PFSK-1 (cell line): ENCODE measurements around the gene GNG8.

Experiments used
- POLR2AphosphoS5 ChIP-seq: IDR thresholded peaks from 2 replicates; pipeline ENCODE4 v1.6.1; 2012; ENCODE audit warnings: low read depth, mild to moderate bottlenecking, control low read depth, low read length, moderate library complexity
- SIN3A ChIP-seq: IDR thresholded peaks from 2 replicates; pipeline ENCODE4 v1.6.1; 2012; ENCODE audit warnings: mild to moderate bottlenecking, low read length, moderate library complexity, borderline replicate concordance; ENCODE audit not compliant: insufficient read depth
- TAF1 ChIP-seq: IDR thresholded peaks from 2 replicates; pipeline ENCODE4 v1.6.1; 2012; ENCODE audit warnings: low read length, control low read depth, borderline replicate concordance; ENCODE audit not compliant: insufficient read depth
- TF ChIP-seq, protein P1 (sequence below), 2 experiments: IDR thresholded peaks; 2 replicates each; pipeline versions ENCODE4 v1.6.1 to v1.8.0; 2011 to 2012; ENCODE audit warnings: low read depth in 2 of 2, low read length in 2 of 2, control low read depth in 1 of 2, inconsistent platforms in 1 of 2, mild to moderate bottlenecking in 1 of 2, moderate library complexity in 1 of 2; ENCODE audit not compliant: insufficient read depth in 1 of 2

DNA sequence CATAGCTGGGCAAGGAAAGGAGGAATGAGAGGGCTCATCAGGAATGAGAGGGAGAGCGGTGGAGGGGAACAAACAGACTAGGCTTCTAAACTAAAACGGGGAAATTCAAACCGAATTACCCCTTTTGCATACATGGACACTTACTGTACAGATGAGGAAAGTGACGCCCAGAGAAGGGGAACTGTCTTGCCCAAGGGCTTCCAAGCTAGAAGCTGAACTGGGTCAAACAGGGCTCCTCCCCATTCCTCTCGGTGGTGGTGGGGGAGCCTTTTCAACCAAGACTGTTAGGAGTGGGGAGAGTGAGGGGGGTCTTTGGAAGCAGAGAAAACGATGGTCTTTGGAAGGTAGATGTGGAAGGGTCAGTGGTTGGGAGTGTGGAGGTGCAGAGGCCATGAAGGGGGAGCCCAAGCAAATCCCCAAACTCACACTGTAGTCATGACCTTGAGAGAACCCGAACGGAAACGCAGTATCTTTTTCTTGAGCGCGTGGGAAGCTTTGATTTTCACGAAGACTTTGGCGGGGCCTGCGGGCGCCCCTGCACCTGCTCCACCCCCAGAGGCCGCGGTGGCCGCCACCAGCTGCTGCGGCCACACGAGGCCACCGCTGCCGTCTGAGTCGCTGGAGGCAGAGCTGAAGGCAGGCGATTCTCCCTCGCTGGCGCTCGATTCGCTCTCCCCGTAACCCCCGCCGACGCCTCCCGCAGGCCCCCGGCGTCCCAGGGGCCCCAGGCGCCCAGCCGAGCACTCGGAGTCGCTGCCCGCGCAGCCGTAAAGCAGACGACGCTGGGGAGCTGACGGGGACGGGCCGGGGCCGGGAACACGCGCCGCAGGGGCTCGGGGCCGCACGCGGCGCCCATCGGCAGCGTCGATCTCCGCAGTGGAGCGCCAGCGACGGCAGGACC, 12.3 kb upstream of the GNG8 start:
- no peak for TF ChIP-seq POLR2AphosphoS5
- TF ChIP-seq TAF1, result no peak
- TF ChIP-seq, protein P1, sequence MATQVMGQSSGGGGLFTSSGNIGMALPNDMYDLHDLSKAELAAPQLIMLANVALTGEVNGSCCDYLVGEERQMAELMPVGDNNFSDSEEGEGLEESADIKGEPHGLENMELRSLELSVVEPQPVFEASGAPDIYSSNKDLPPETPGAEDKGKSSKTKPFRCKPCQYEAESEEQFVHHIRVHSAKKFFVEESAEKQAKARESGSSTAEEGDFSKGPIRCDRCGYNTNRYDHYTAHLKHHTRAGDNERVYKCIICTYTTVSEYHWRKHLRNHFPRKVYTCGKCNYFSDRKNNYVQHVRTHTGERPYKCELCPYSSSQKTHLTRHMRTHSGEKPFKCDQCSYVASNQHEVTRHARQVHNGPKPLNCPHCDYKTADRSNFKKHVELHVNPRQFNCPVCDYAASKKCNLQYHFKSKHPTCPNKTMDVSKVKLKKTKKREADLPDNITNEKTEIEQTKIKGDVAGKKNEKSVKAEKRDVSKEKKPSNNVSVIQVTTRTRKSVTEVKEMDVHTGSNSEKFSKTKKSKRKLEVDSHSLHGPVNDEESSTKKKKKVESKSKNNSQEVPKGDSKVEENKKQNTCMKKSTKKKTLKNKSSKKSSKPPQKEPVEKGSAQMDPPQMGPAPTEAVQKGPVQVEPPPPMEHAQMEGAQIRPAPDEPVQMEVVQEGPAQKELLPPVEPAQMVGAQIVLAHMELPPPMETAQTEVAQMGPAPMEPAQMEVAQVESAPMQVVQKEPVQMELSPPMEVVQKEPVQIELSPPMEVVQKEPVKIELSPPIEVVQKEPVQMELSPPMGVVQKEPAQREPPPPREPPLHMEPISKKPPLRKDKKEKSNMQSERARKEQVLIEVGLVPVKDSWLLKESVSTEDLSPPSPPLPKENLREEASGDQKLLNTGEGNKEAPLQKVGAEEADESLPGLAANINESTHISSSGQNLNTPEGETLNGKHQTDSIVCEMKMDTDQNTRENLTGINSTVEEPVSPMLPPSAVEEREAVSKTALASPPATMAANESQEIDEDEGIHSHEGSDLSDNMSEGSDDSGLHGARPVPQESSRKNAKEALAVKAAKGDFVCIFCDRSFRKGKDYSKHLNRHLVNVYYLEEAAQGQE (IDR thresholded peaks at IDR 0.05; ENCODE audit: insufficient read depth in 1 of 2, low read depth in 2 of 2, low read length in 2 of 2), result no peak
- TF ChIP-seq SIN3A, result no peak
